ENCODE results near the gene CLBA1.
"Not testable (repeated sequence)": the region's sequence is repeated elsewhere in the genome, so short reads cannot be mapped to it uniquely, and the experiment has no call there.

Gene CLBA1

DNA sequence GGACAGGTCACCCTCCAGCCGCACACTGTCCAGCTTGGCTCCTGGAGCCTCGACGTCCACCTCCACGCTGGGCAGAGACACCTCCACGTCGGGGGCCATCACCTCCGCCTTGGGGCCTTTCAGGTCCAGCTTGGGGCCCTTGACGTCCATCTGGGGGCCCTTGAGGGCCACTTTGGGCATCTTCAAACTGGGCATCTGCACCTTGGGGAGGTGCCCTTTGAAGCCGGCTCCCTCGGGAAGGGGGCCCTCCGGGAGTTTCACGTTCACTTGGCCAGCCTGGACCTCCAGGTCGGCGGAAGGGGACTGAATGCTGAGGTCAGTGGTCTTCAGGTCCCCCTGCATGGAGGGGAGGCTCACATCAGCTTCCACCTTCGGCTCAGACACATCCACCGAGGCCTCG is 35.6 kb upstream of the CLBA1 start:
- Histone ChIP-seq H4K20me1 (ENCODE audit: insufficient read depth, low read length) (no peaks in the 10 kb centered on the region), H3K9ac (ENCODE audit: low read length) (no peak overlapping the region), H3K79me2 (ENCODE audit: low read length) (no peaks in the 10 kb centered on the region), H3F3A (ENCODE audit: insufficient read depth, low read length) (no peaks in the 10 kb centered on the region), H3K4me2 (ENCODE audit: low read depth, low read length) (no peak overlapping the region), H3K4me1 (ENCODE audit: low read length) (no peaks in the 10 kb centered on the region), H3K9me2 (replicated peaks; ENCODE audit: insufficient read depth, low read length) (no peaks in the 10 kb centered on the region), H3K9me3 (replicated peaks; ENCODE audit: insufficient read depth, low read length) (no peaks in the 10 kb centered on the region), H2AFZ (ENCODE audit: low read length) (no peak overlapping the region), H3K4me3 (ENCODE audit: low read length) (no peak overlapping the region), H3K36me3 (replicated peaks; ENCODE audit: insufficient read depth, low read length) (no peaks in the 10 kb centered on the region), H3K27me3 (replicated peaks; ENCODE audit: insufficient read depth, low read length) (peaks cover 27% of the 10 kb centered on the region), H3K27ac (ENCODE audit: low read length) (no peak overlapping the region)
- no peak for DNase-seq
- TF ChIP-seq, protein P1, sequence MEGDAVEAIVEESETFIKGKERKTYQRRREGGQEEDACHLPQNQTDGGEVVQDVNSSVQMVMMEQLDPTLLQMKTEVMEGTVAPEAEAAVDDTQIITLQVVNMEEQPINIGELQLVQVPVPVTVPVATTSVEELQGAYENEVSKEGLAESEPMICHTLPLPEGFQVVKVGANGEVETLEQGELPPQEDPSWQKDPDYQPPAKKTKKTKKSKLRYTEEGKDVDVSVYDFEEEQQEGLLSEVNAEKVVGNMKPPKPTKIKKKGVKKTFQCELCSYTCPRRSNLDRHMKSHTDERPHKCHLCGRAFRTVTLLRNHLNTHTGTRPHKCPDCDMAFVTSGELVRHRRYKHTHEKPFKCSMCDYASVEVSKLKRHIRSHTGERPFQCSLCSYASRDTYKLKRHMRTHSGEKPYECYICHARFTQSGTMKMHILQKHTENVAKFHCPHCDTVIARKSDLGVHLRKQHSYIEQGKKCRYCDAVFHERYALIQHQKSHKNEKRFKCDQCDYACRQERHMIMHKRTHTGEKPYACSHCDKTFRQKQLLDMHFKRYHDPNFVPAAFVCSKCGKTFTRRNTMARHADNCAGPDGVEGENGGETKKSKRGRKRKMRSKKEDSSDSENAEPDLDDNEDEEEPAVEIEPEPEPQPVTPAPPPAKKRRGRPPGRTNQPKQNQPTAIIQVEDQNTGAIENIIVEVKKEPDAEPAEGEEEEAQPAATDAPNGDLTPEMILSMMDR (IDR thresholded peaks at IDR 0.05; ENCODE audit: low read length) = no peak
- no peak for TF ChIP-seq EZH2phosphoT487 (IDR thresholded peaks at IDR 0.05; ENCODE audit: low read length)

DNA sequence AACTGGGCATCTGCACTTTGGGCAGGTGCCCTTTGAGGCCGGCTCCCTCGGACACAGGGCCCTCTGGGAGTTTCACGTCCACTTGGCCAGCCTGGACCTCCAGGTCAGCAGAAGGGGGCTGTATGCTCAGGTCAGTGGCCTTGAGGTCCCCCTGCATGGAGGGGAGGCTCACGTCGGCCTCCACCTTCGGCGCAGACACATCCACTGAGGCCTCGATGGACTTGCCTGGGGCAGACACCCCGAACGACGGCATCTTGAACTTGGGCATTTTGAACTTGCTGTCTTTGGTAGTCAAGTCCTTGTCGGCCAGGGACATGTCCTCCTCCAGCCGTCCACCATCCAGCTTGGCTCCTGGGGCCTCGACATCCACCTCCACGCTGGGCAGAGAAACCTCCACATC is 34.9 kb upstream of the CLBA1 start:
- H3K9me2 ChIP-seq (replicated peaks; ENCODE audit: insufficient read depth, low read length); H4K20me1 ChIP-seq (ENCODE audit: insufficient read depth, low read length); H3K9ac ChIP-seq (ENCODE audit: low read length); H3F3A ChIP-seq (ENCODE audit: insufficient read depth, low read length); H3K4me2 ChIP-seq (ENCODE audit: low read depth, low read length); H2AFZ ChIP-seq (ENCODE audit: low read length); H3K9me3 ChIP-seq (replicated peaks; ENCODE audit: insufficient read depth, low read length); DNase-seq; H3K4me1 ChIP-seq (ENCODE audit: low read length); H3K79me2 ChIP-seq (ENCODE audit: low read length); H3K36me3 ChIP-seq (replicated peaks; ENCODE audit: insufficient read depth, low read length); H3K4me3 ChIP-seq (ENCODE audit: low read length); H3K27ac ChIP-seq (ENCODE audit: low read length): not testable (repeated sequence)
- peaks cover 30% of the 10 kb centered on the region for H3K27me3 ChIP-seq (replicated peaks; ENCODE audit: insufficient read depth, low read length)

DNA sequence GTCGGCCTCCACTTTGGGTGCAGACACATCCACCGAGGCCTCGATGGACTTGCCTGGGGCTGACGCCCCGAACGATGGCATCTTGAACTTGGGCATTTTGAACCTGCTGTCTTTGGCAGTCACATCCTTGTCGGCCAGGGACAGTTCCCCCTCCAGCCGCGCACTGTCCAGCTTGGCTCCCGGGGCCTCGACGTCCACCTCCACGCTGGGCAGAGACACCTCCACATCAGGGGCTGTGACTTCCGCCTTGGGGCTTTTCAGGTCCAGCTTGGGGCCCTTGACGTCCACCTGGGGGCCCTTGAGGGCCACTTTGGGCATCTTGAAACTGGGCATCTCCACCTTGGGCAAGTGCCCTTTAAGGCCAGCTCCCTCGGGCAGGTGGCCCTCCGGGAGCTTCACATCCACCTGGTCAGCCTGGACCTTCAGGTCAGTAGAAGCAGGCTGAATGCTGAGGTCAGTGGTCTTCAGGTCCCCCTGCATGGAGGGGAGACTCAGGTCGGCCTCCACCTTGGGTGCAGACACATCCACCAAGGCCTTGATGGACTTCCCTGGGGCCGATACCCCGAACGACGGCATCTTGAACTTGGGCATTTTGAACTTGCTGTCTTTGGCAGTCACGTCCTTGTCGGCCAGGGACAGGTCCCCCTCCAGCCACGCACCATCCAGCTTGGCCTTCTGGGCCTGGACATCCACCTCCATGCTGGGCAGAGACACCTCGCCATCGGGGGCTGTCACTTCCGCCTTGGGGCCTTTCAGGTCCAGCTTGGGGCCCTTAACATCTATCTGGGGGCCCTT is 33.5 kb upstream of the CLBA1 start:
- DNase-seq = not testable (repeated sequence)
- peaks cover 42% of the 10 kb centered on the region for H3K27me3 ChIP-seq (replicated peaks; ENCODE audit: insufficient read depth, low read length)

DNA sequence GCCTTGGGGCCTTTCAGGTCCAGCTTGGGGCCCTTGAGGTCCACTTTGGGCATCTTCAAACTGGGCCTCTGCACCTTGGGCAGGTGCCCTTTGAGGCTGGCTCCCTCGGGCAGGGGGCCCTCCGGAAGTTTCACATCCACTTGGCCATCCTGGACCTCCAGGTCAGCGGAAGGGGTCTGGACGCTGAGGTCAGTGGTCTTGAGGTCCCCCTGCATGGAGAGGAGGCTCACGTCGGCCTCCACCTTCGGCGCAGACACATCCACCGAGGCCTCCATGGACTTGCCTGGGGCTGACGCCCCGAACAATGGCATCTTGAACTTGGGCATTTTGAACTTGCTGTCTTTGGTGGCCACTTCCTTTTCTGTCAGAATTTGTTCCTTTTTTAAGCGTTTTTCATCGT is 32.5 kb upstream of the CLBA1 start:
- Histone ChIP-seq H3F3A (ENCODE audit: insufficient read depth, low read length) (no peaks in the 10 kb centered on the region), H3K9me3 (replicated peaks; ENCODE audit: insufficient read depth, low read length) (no peaks in the 10 kb centered on the region), H3K4me1 (ENCODE audit: low read length) (no peaks in the 10 kb centered on the region), H3K27me3 (replicated peaks; ENCODE audit: insufficient read depth, low read length) (peaks cover 52% of the 10 kb centered on the region), H3K9me2 (replicated peaks; ENCODE audit: insufficient read depth, low read length) (no peaks in the 10 kb centered on the region), H3K36me3 (replicated peaks; ENCODE audit: insufficient read depth, low read length) (no peaks in the 10 kb centered on the region), H4K20me1 (ENCODE audit: insufficient read depth, low read length) (no peaks in the 10 kb centered on the region), H3K27ac (ENCODE audit: low read length) (no peak overlapping the region), H3K4me3 (ENCODE audit: low read length) (no peak overlapping the region), H2AFZ (ENCODE audit: low read length) (no peak overlapping the region), H3K9ac (ENCODE audit: low read length) (no peak overlapping the region), H3K79me2 (ENCODE audit: low read length) (no peaks in the 10 kb centered on the region), H3K4me2 (ENCODE audit: low read depth, low read length) (no peak overlapping the region)
- no peak for DNase-seq
- no peak for TF ChIP-seq EZH2phosphoT487 (IDR thresholded peaks at IDR 0.05; ENCODE audit: low read length)
- no peak for TF ChIP-seq EZH2 (optimal IDR thresholded peaks at IDR 0.05; ENCODE audit: low read depth, low read length)
- TF ChIP-seq, protein P1 (IDR thresholded peaks at IDR 0.05; ENCODE audit: low read length) = no peak

More for the DNA sequence above, 33.5 kb upstream of the CLBA1 start:
- H3K79me2 ChIP-seq (ENCODE audit: low read length); H3K4me2 ChIP-seq (ENCODE audit: low read depth, low read length); H4K20me1 ChIP-seq (ENCODE audit: insufficient read depth, low read length); H3F3A ChIP-seq (ENCODE audit: insufficient read depth, low read length); H3K36me3 ChIP-seq (replicated peaks; ENCODE audit: insufficient read depth, low read length); H3K9me2 ChIP-seq (replicated peaks; ENCODE audit: insufficient read depth, low read length); H3K27ac ChIP-seq (ENCODE audit: low read length); H3K9me3 ChIP-seq (replicated peaks; ENCODE audit: insufficient read depth, low read length); H3K4me1 ChIP-seq (ENCODE audit: low read length); H2AFZ ChIP-seq (ENCODE audit: low read length); H3K4me3 ChIP-seq (ENCODE audit: low read length); H3K9ac ChIP-seq (ENCODE audit: low read length): not testable (repeated sequence)

Data from MM.1S (cell line).